Stimulated activated CD4-positive, alpha-beta T cell treated with anti-CD3 and anti-CD28 coated beads, Interleukin-1b, Interleukin-23, amount 100 ng/mL, for 48 hours (primary cell): ENCODE data around the gene RCN2.
"Not testable (repeated sequence)": the region's sequence is repeated elsewhere in the genome, so short reads cannot be mapped to it uniquely, and the experiment has no call there.

Source experiments
- DNase-seq: peaks from one replicate; pipeline ENCODE4 v3.0.0-alpha.2; 2020

The RCN2 gene

GRCh38 chr15:76935620-76936019, 4.1 kb downstream of the RCN2 start:
- no peak for DNase-seq

GRCh38 chr15:76936671-76937070, 5.1 kb downstream of the RCN2 start:
- DNase-seq: no peak

GRCh38 chr15:76938752-76939151, 7.2 kb downstream of the RCN2 start:
- DNase-seq: no peak

- DNase-seq: no peak
Measured at GRCh38 chr15:76939715-76940114, 8.2 kb downstream of the RCN2 start.

GRCh38 chr15:76941636-76942035, 10.1 kb downstream of the RCN2 start:
- DNase-seq: no peak

GRCh38 chr15:76942331-76942730, 10.8 kb downstream of the RCN2 start:
- DNase-seq: no peak

GRCh38 chr15:76945494-76946093, 14.0 kb downstream of the RCN2 start:
- DNase-seq: no peak

- DNase-seq: no peak
Measured at GRCh38 chr15:76947454-76947853, 15.9 kb downstream of the RCN2 start.

- DNase-seq: no peak
Measured at GRCh38 chr15:76951220-76951619, 19.7 kb downstream of the RCN2 start.

- no peak for DNase-seq
Measured at GRCh38 chr15:76953913-76954312, 22.4 kb downstream of the RCN2 start.

- no peak for DNase-seq
Measured at GRCh38 chr15:76954744-76955143, 23.2 kb downstream of the RCN2 start.

- DNase-seq: no peak
Measured at GRCh38 chr15:76961268-76962011, 29.9 kb downstream of the RCN2 start.

GRCh38 chr15:76962337-76963013, 30.9 kb downstream of the RCN2 start:
- no peak for DNase-seq

- DNase-seq: no peak
Measured at GRCh38 chr15:76963596-76963995, 32.0 kb downstream of the RCN2 start.

- no peak for DNase-seq
Measured at GRCh38 chr15:76964157-76964556, 32.6 kb downstream of the RCN2 start.

- DNase-seq: not testable (repeated sequence)
Measured at GRCh38 chr15:76966051-76966450, 34.5 kb downstream of the RCN2 start.

GRCh38 chr15:76967067-76967466, 35.5 kb downstream of the RCN2 start:
- DNase-seq: no peak

- DNase-seq: no peak
Measured at GRCh38 chr15:76968306-76968705, 36.8 kb downstream of the RCN2 start.

- DNase-seq: no peak
Measured at GRCh38 chr15:76972389-76973361, 41.1 kb downstream of the RCN2 start.

GRCh38 chr15:76973362-76973743, 41.8 kb downstream of the RCN2 start:
- DNase-seq: peak; percentile 70

- DNase-seq: no peak
Measured at GRCh38 chr15:76973906-76974305, 42.4 kb downstream of the RCN2 start.

GRCh38 chr15:76974456-76975036, 43.0 kb downstream of the RCN2 start:
- no peak for DNase-seq

GRCh38 chr15:76976141-76976540, 44.6 kb downstream of the RCN2 start:
- no peak for DNase-seq
